GM23248 (cell line): ENCODE results near the gene RPL9. TPM values are rescaled to one million over a fixed set of nuclear protein-coding genes. Genes with fewer than 3 reads are reported as not detected.
A peak's percentile ranks its signal among the peaks of the same experiment; 100 is the strongest.
"Not testable (repeated sequence)": the region's sequence is repeated elsewhere in the genome, so short reads cannot be mapped to it uniquely, and the experiment has no call there.

Experiments used
- DNase-seq: peaks from one replicate; pipeline ENCODE4 v3.0.0-alpha.2; 2015
- H2AFZ ChIP-seq: fragments of 200-600 bp; sonication (generic); 2 replicates; pipeline ENCODE4 v1.6.1; 2016; ENCODE audit warnings: antibody characterized with exemption
- H3F3A ChIP-seq: fragments of 200-600 bp; sonication (generic); 2 replicates; pipeline ENCODE4 v1.6.1; 2016; ENCODE audit warnings: mild to moderate bottlenecking, antibody characterized with exemption, mixed run types; ENCODE audit not compliant: insufficient read depth
- H3K27ac ChIP-seq: fragments of 200-600 bp; sonication (generic); 2 replicates; pipeline ENCODE4 v1.5.1; 2016; ENCODE audit warnings: mild to moderate bottlenecking
- H3K27me3 ChIP-seq: fragments of 200-600 bp; sonication (generic); replicated peaks from 2 replicates; pipeline ENCODE4 v1.6.1; 2016; ENCODE audit warnings: mild to moderate bottlenecking; ENCODE audit not compliant: insufficient read depth
- H3K36me3 ChIP-seq: fragments of 200-600 bp; sonication (generic); 2 replicates; pipeline ENCODE4 v1.6.1; 2016; ENCODE audit warnings: low read depth, mild to moderate bottlenecking
- H3K4me1 ChIP-seq: fragments of 200-600 bp; sonication (generic); 2 replicates; pipeline ENCODE4 v1.6.1; 2016; ENCODE audit warnings: mild to moderate bottlenecking; ENCODE audit not compliant: insufficient read depth
- H3K4me2 ChIP-seq: fragments of 200-600 bp; sonication (generic); one replicate; pipeline ENCODE4 v1.6.1; 2016; ENCODE audit warnings: mild to moderate bottlenecking; ENCODE audit not compliant: unreplicated experiment
- H3K4me3 ChIP-seq: fragments of 200-600 bp; sonication (generic); 2 replicates; pipeline ENCODE4 v1.5.1; 2016; ENCODE audit warnings: mild to moderate bottlenecking
- H3K79me2 ChIP-seq: fragments of 200-600 bp; sonication (generic); 2 replicates; pipeline ENCODE4 v1.6.1; 2016; ENCODE audit warnings: mild to moderate bottlenecking; ENCODE audit not compliant: insufficient read depth
- H3K9ac ChIP-seq: fragments of 200-600 bp; sonication (generic); 2 replicates; pipeline ENCODE4 v1.6.1; 2016; ENCODE audit warnings: mild to moderate bottlenecking
- H3K9me2 ChIP-seq: fragments of 200-600 bp; sonication (generic); 2 replicates; pipeline ENCODE4 v1.6.1; 2016; ENCODE audit warnings: mixed run types, mild to moderate bottlenecking, moderate library complexity; ENCODE audit not compliant: insufficient read depth
- H3K9me3 ChIP-seq: fragments of 200-600 bp; sonication (generic); one replicate; pipeline ENCODE4 v1.6.1; 2017; ENCODE audit warnings: low read depth
- H4K20me1 ChIP-seq: fragments of 200-600 bp; sonication (generic); 2 replicates; pipeline ENCODE4 v1.6.0; 2016; ENCODE audit not compliant: insufficient read depth
- EZH2 ChIP-seq: fragments of 200-600 bp; sonication (generic); IDR thresholded peaks from 2 replicates; pipeline ENCODE4 v1.6.1; 2018; ENCODE audit warnings: antibody characterized with exemption, mild to moderate bottlenecking; ENCODE audit not compliant: insufficient read depth, poor library complexity, severe bottlenecking
- EZH2phosphoT487 ChIP-seq: fragments of 200-600 bp; sonication (generic); IDR thresholded peaks from 2 replicates; pipeline ENCODE4 v1.6.1; 2018; ENCODE audit warnings: antibody characterized with exemption, moderate library complexity, mild to moderate bottlenecking, low read depth; ENCODE audit not compliant: insufficient read depth
- WGBS, 2 experiments: methylation state at CpG; one replicate each; pipeline ENCODE4 v1.1.6; 2015 to 2017; ENCODE audit warnings: low lambda C conversion rate in 2 of 2, low coverage in 1 of 2; ENCODE audit errors: missing lambda C conversion rate in 2 of 2; 5-methylcytosine and 5-hydroxymethylcytosine counted together
- in situ Hi-C: fragments of 300-500 bp; cut with MboI; formaldehyde crosslinking; loops from 2 replicates; pipeline ENCODE4 v1.15.0; 2020
- polyA plus RNA-seq: library from polyadenylated mRNA; unstranded; fragments of >200 nt; fragmentation: Nextera tagmentation; extraction: Ambion mirVana; gene quantifications from 2 replicates; pipeline ENCODE4 v1.2.1, GENCODE V29; 2016
- total RNA-seq: library from RNA; depleted of rRNA; stranded (reverse); fragments of >200 nt; shearing (Covaris generic); gene quantifications from 2 replicates; pipeline ENCODE4 v1.2.3, GENCODE V29; 2014

The RPL9 gene
- total and polyA plus RNA-seq, 2 experiments from 2014 or later, result 627 to 3,138 TPM

- in situ Hi-C loops, result no loop called here
- WGBS, 2 experiments, result 2 to 5% methylated on average over 2 of the region's 2 CpGs
- DNase-seq, result peak; percentile 93
- Histone ChIP-seq H3K9me2 (no peaks in the 10 kb centered on the region), H3F3A (peaks cover 23% of the 10 kb centered on the region), H3K36me3 (no peaks in the 10 kb centered on the region), H2AFZ (peak overlapping the region; percentile 96), H3K79me2 (peaks cover 18% of the 10 kb centered on the region), H3K4me3 (peak overlapping the region; percentile 39), H4K20me1 (no peaks in the 10 kb centered on the region), H3K27ac (peak overlapping the region; percentile 68), H3K27me3 (no peaks in the 10 kb centered on the region), H3K4me1 (peaks cover 11% of the 10 kb centered on the region), H3K4me2 (peak overlapping the region; percentile 55), H3K9ac (peak overlapping the region; percentile 61), H3K9me3 (no peaks in the 10 kb centered on the region)
- TF ChIP-seq EZH2phosphoT487 (no peak), EZH2 (no peak)
Measured at GRCh38 chr4:39464886-39465501, 6.3 kb upstream of the RPL9 start.

DNA sequence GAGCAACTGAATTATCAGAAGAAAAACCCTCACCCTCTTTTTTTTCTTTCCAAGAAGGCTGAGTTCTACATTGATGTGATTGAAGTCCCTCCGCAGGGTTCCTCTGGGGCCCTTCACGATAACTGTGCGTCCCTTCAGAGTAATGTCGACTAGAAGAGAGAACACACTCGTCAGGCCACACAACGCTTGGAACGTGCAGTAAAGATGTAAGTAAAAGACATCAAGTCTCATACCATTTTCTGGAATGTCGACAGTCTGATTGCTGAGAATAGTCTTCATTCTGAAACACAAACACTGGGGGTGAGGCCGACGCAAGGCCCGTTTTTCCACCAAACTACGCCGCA is 589 bp downstream of the RPL9 start:
- H3K27ac ChIP-seq, result peak overlapping the region; percentile 90
- peaks cover 22% of the 10 kb centered on the region for H4K20me1 ChIP-seq
- peaks cover 59% of the 10 kb centered on the region for H3K79me2 ChIP-seq
- 0 to 2% methylated on average over 13 of the region's 13 CpGs for WGBS, 2 experiments
- H3K4me2 ChIP-seq, result peak overlapping the region; percentile 98
- peak overlapping the region; percentile 59; the same call in 1 of the 2 replicates for H2AFZ ChIP-seq
- in situ Hi-C loops, H3K9me2 ChIP-seq, H3K9me3 ChIP-seq, H3K27me3 ChIP-seq, DNase-seq: not testable (repeated sequence)
- H3K9ac ChIP-seq, result peak overlapping the region; percentile 98
- peaks cover 24% of the 10 kb centered on the region for H3K4me1 ChIP-seq
- H3K36me3 ChIP-seq, result peaks cover 49% of the 10 kb centered on the region
- H3F3A ChIP-seq, result peaks cover 64% of the 10 kb centered on the region
- H3K4me3 ChIP-seq, result peak overlapping the region; percentile 92

GRCh38 chr4:39456946-39457763 is 1.6 kb downstream of the RPL9 start:
- Histone ChIP-seq H3F3A (peaks cover 74% of the 10 kb centered on the region), H3K4me1 (peaks cover 24% of the 10 kb centered on the region), H3K4me2 (peak overlapping the region; percentile 98), H3K9me3 (no peaks in the 10 kb centered on the region), H3K4me3 (peak overlapping the region; percentile 92), H3K9ac (peak overlapping the region; percentile 98), H3K27ac (peak overlapping the region; percentile 90), H2AFZ (no peak overlapping the region), H3K27me3 (no peaks in the 10 kb centered on the region), H4K20me1 (peaks cover 22% of the 10 kb centered on the region), H3K79me2 (peaks cover 53% of the 10 kb centered on the region), H3K9me2 (no peaks in the 10 kb centered on the region), H3K36me3 (peaks cover 59% of the 10 kb centered on the region)
- in situ Hi-C loops, result no loop called here
- no peak for DNase-seq
- 41 to 42% methylated on average over 10 of the region's 10 CpGs for WGBS, 2 experiments
- no peak for TF ChIP-seq EZH2
- no peak for TF ChIP-seq EZH2phosphoT487

DNA sequence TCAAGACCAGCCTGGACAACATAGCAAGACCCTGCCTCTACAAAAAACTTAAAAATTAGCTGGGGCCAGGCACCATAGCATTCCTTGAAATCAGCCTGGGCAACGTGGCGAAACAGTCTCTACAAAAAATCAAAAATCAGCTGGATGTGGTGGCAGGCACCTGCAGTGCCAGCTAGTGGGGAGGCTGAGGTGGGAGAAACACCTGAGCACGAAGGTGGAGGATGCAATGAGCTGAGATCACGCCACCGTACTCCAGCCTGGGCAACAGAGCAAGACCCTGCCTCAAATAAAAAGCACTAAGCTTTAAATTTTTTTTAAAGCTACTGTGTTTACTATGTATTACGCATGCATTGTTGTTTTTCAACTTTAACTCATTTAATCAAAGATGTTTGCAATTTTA is 3.2 kb downstream of the RPL9 start:
- H4K20me1 ChIP-seq, result peaks cover 22% of the 10 kb centered on the region
- H3K4me2 ChIP-seq, result peak overlapping the region; percentile 98
- in situ Hi-C loops, result no loop called here
- peak overlapping the region; percentile 98; the same call in 1 of the 2 replicates for H3K9ac ChIP-seq
- H3K27ac ChIP-seq, result no peak overlapping the region
- no peaks in the 10 kb centered on the region for H3K9me3 ChIP-seq
- peak overlapping the region; percentile 92 for H3K4me3 ChIP-seq
- TF ChIP-seq EZH2phosphoT487 (no peak), EZH2 (no peak)
- no peaks in the 10 kb centered on the region for H3K27me3 ChIP-seq
- H3K4me1 ChIP-seq, result peaks cover 24% of the 10 kb centered on the region
- WGBS, 2 experiments, result 78 to 87% methylated on average over 6 of the region's 6 CpGs
- no peak overlapping the region for H2AFZ ChIP-seq
- H3K9me2 ChIP-seq, result no peaks in the 10 kb centered on the region
- H3K79me2 ChIP-seq, result peaks cover 43% of the 10 kb centered on the region
- H3F3A ChIP-seq, result peaks cover 86% of the 10 kb centered on the region
- DNase-seq, result no peak
- peaks cover 76% of the 10 kb centered on the region for H3K36me3 ChIP-seq
